HepG2 (cell line): ENCODE measurements around the gene DPY19L3. TPM values are rescaled to one million over a fixed set of nuclear protein-coding genes. Genes with fewer than 3 reads are reported as not detected.
A peak's percentile ranks its signal among the peaks of the same experiment; 100 is the strongest.

Source experiments
- AKAP8 ChIP-seq: sonication (generic); formaldehyde crosslinking; IDR thresholded peaks from 2 replicates; pipeline ENCODE4 v1.5.1; 2020; ENCODE audit warnings: mild to moderate bottlenecking, missing genetic modification reagents
- CREB1 ChIP-seq, 2 experiments: fragments of 450-650 bp in 1 of 2; IDR thresholded peaks; 2 replicates each; pipeline ENCODE4 v1.6.1; 2016 to 2017; ENCODE audit warnings: control low read depth in 1 of 2, mild to moderate bottlenecking in 1 of 2, missing compliant biosample characterization in 1 of 2, missing genetic modification characterization in 1 of 2
- CTCF ChIP-seq: sonication (generic); formaldehyde crosslinking; IDR thresholded peaks from 2 replicates; pipeline ENCODE4 v1.5.0; 2020; ENCODE audit warnings: mild to moderate bottlenecking, missing genetic modification reagents, moderate library complexity
- FOXJ3 ChIP-seq: sonication (generic); formaldehyde crosslinking; IDR thresholded peaks from 2 replicates; pipeline ENCODE4 v1.4.0; 2020; ENCODE audit warnings: missing genetic modification reagents, mild to moderate bottlenecking, borderline replicate concordance
- HDAC6 ChIP-seq: fragments of 200-600 bp; sonication (generic); IDR thresholded peaks from 2 replicates; pipeline ENCODE4 v1.7.0; 2017; ENCODE audit warnings: mild to moderate bottlenecking, antibody characterized with exemption, low read length, low read depth
- PAF1 ChIP-seq: IDR thresholded peaks from 2 replicates; pipeline ENCODE4 v1.6.1; 2016; ENCODE audit warnings: missing genetic modification reagents, missing compliant biosample characterization
- POLR2G ChIP-seq: fragments of 200-400 bp; formaldehyde crosslinking; IDR thresholded peaks from 2 replicates; pipeline ENCODE4 v1.6.1; 2018; ENCODE audit warnings: mild to moderate bottlenecking, low read depth, low read length, moderate library complexity
- PRDM15 ChIP-seq: sonication (generic); formaldehyde crosslinking; IDR thresholded peaks from 2 replicates; pipeline ENCODE4 v1.4.0; 2020; ENCODE audit warnings: missing genetic modification reagents
- SPEN ChIP-seq: sonication (generic); formaldehyde crosslinking; IDR thresholded peaks from 2 replicates; pipeline ENCODE4 v1.5.1; 2020; ENCODE audit warnings: low read depth, mild to moderate bottlenecking, missing genetic modification reagents
- ZBTB49 ChIP-seq: sonication (generic); formaldehyde crosslinking; IDR thresholded peaks from 2 replicates; pipeline ENCODE4 v1.4.0; 2020; ENCODE audit warnings: missing genetic modification reagents, borderline replicate concordance
- ZNF276 ChIP-seq: sonication (generic); formaldehyde crosslinking; IDR thresholded peaks from 2 replicates; pipeline ENCODE4 v1.4.0; 2020; ENCODE audit warnings: mild to moderate bottlenecking, low read depth, missing genetic modification reagents
- ZNF337 ChIP-seq: sonication (generic); formaldehyde crosslinking; IDR thresholded peaks from 2 replicates; pipeline ENCODE4 v1.5.1; 2020; ENCODE audit warnings: missing genetic modification reagents, low read depth, mild to moderate bottlenecking, borderline replicate concordance
- ZNF512 ChIP-seq: sonication (generic); formaldehyde crosslinking; IDR thresholded peaks from 2 replicates; pipeline ENCODE4 v1.4.0; 2020; ENCODE audit warnings: mild to moderate bottlenecking, missing genetic modification reagents
- ZNF782 ChIP-seq: sonication (generic); formaldehyde crosslinking; IDR thresholded peaks from 2 replicates; pipeline ENCODE4 v1.4.0; 2020; ENCODE audit warnings: missing genetic modification reagents, mild to moderate bottlenecking, borderline replicate concordance
- polyA plus RNA-seq, 8 experiments: library from polyadenylated mRNA; depleted of rRNA in 3 of 8; stranded (reverse) in 7 of 8; unstranded in 1 of 8; fragments of >200 nt; fragmentation: Illumina TruSeq in 4 of 8; extraction: Trizol in 4 of 8; gene quantifications; 2 replicates each; pipeline versions ENCODE4 v1.2.1 to v1.2.3, GENCODE V29; 2011 to 2016; ENCODE audit warnings: low read depth in 4 of 8, missing spikeins in 1 of 8, mixed read lengths in 1 of 8; ENCODE audit not compliant: insufficient read depth in 1 of 8
- total RNA-seq, 5 experiments: library from RNA; depleted of rRNA; stranded (reverse); fragments of >200 nt; fragmentation: Illumina TruSeq; extraction: Trizol; gene quantifications; 2 replicates each; pipeline ENCODE4 v1.2.3, GENCODE V29; 2016; ENCODE audit warnings: low read depth in 1 of 5

DPY19L3 gene
- total and polyA plus RNA-seq, 2 of the 13 experiments (the other 11 are each of a cell fraction or from before 2014, with no cell fraction given) = 21.6 to 25.2 TPM

- TF ChIP-seq ZNF512 (CRISPR knock-in tag) (no peak), ZBTB49 (CRISPR knock-in tag) (no peak), CREB1 (IDR thresholded peaks at IDR 0.05) (no peak), CREB1 (CRISPR knock-in tag; IDR thresholded peaks at IDR 0.05) (no peak), CTCF (CRISPR knock-in tag) (no peak), ZNF782 (peak; percentile 49; the same call in 1 of the 2 replicates), HDAC6 (no peak), ZNF276 (CRISPR knock-in tag) (no peak), POLR2G (no peak; the same call in 1 of the 2 replicates), PRDM15 (CRISPR knock-in tag) (no peak), ZNF337 (no peak), PAF1 (CRISPR knock-in tag) (no peak), SPEN (CRISPR knock-in tag) (no peak), AKAP8 (CRISPR knock-in tag) (no peak), FOXJ3 (CRISPR knock-in tag) (peak; percentile 15; the same call in 1 of the 2 replicates)
These were observed 588 bp upstream of the DPY19L3 start (continued) for GRCh38 chr19:32404933-32405430.
